H4 (cell line): ENCODE measurements around the gene UQCC5. TPM values are rescaled to one million over a fixed set of nuclear protein-coding genes. Genes with fewer than 3 reads are reported as not detected.

ENCODE experiments used
- DNase-seq: peaks from one replicate; pipeline ENCODE4 v3.0.0-alpha.2; 2015; ENCODE audit warnings: low spot score
- total RNA-seq: library from RNA; depleted of rRNA; stranded (reverse); fragments of >200 nt; shearing (Covaris generic); gene quantifications from 2 replicates; pipeline ENCODE4 v1.2.3, GENCODE V29; 2014; rRNA removed

UQCC5 gene
- 1.5 and 102 TPM in 2 replicates for total RNA-seq

- peak; percentile 94 for DNase-seq
Observed at GRCh38 chr3:52536369-52537164, at the start of gene UQCC5. Gene UQCC5, plus strand, starts transcription at chr3:52536605. Its CDS starts 151 bp downstream, at chr3:52536756.

GRCh38 chr3:52487050-52487787 is 49.2 kb upstream of the UQCC5 start:
- no peak for DNase-seq

GRCh38 chr3:52487788-52488691 is 48.4 kb upstream of the UQCC5 start:
- DNase-seq: no peak

- DNase-seq: no peak
Observed at GRCh38 chr3:52488746-52489145, 47.7 kb upstream of the UQCC5 start.

- DNase-seq: no peak
Observed at GRCh38 chr3:52489453-52489852, 47.0 kb upstream of the UQCC5 start.

- DNase-seq: no peak
Observed at GRCh38 chr3:52490035-52490938, 46.1 kb upstream of the UQCC5 start.

- no peak for DNase-seq
Observed at GRCh38 chr3:52490939-52491526, 45.4 kb upstream of the UQCC5 start.

GRCh38 chr3:52492059-52492458 is 44.3 kb upstream of the UQCC5 start:
- no peak for DNase-seq

- DNase-seq: no peak
Observed at GRCh38 chr3:52493232-52494017, 43.0 kb upstream of the UQCC5 start.

GRCh38 chr3:52494445-52494844 is 42.0 kb upstream of the UQCC5 start:
- no peak for DNase-seq

GRCh38 chr3:52494886-52495495 is 41.4 kb upstream of the UQCC5 start, which contains the start of gene STAB1:
Gene STAB1, plus strand, starts transcription at chr3:52495338. Its CDS starts 76 bp downstream, at chr3:52495414.
- DNase-seq: no peak

- peak; percentile 18 for DNase-seq
Observed at GRCh38 chr3:52495777-52496602, 40.4 kb upstream of the UQCC5 start.

GRCh38 chr3:52498137-52499054 is 38.0 kb upstream of the UQCC5 start:
- DNase-seq: peak; percentile 16

- DNase-seq: no peak
Observed at GRCh38 chr3:52501046-52501445, 35.4 kb upstream of the UQCC5 start.

- no peak for DNase-seq
Observed at GRCh38 chr3:52502001-52502400, 34.4 kb upstream of the UQCC5 start.

- no peak for DNase-seq
Observed at GRCh38 chr3:52502808-52503350, 33.5 kb upstream of the UQCC5 start.
